ENCODE data around the gene DNPH1.

DNPH1 gene

DNA sequence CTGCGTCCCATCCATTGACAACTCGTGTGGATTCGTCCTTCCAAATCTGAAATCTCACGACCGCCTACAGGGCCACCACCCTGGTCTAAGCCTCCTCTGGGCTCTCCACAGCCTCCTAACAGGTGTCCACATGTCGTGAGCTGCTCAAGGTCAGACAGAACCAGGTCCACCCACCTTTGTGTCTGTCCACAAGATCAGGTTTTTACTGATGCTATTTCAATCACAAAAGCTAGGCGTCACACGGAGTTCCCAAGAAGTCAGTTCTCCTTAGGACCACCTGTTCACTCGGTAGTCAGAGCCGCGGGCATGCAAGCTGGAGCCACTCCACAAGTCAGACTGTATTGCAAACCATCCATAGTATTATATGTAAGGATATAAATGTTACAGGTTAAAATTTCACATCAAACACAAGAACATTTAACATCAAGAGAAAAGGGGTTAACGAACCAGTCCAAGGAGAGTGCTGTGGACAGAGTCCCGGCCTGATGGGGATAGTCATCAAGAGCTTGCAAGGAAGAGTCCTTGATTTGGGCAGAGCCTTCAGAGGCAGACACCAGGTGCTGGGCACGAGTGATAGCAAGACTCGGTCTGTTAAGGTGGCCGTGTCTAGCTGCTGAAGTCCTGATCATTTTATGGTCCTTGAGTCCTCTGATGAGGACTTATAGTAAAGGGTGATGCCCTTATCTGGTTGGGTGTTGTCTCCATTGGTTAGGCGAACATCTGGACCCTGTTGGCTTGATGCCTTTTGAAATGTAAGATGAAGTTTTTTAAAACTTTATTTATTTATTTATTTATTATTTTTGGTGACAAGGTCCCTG, 731 bp upstream of the DNPH1 start:
- no peaks in the 10 kb centered on the region for H3K79me1 ChIP-seq (replicated peaks; ENCODE audit: low read length, poor library complexity, severe bottlenecking)
- H3K27me3 ChIP-seq (ENCODE audit: control insufficient read depth in 1 of 2, insufficient read depth in 1 of 2, low read length in 2 of 2) = peaks cover 17 to 28% of the 10 kb centered on the region in 2 experiments
- peak overlapping the region in 1 of 2 experiments; percentile 31 for H3K18ac ChIP-seq (ENCODE audit: low read depth in 1 of 2, low read length in 2 of 2)
- H2BK15ac ChIP-seq (ENCODE audit: low read depth, poor library complexity, severe bottlenecking) = no peak overlapping the region
- no peak overlapping the region for H3K23ac ChIP-seq (ENCODE audit: low read length in 2 of 2)
- H3K4me2 ChIP-seq (ENCODE audit: low read length, poor library complexity, severe bottlenecking) = peak overlapping the region; percentile 49
- H2AK5ac ChIP-seq (ENCODE audit: low read length, severe bottlenecking) = no peak overlapping the region
- H3K14ac ChIP-seq (ENCODE audit: low read length in 2 of 2) = no peak overlapping the region
- peaks cover 4% of the 10 kb centered on the region for H3K4me1 ChIP-seq (ENCODE audit: control insufficient read depth, insufficient read depth, low read depth, low read length)
- 75% methylated on average over 14 of the region's 17 CpGs for WGBS
- no peak overlapping the region for H2BK120ac ChIP-seq (ENCODE audit: low read depth, low read length)
- H4K8ac ChIP-seq (ENCODE audit: low read length) = peak overlapping the region; percentile 38
- peak overlapping the region; percentile 84 for H3K9ac ChIP-seq (ENCODE audit: low read length)
- H3K4me3 ChIP-seq (ENCODE audit: insufficient read depth in 1 of 2, low read depth in 1 of 2, low read length in 2 of 2) = peak overlapping the region in 1 of 2 experiments; percentile 82
- no peak overlapping the region for H4K91ac ChIP-seq (ENCODE audit: low read length)
- H3K9me3 ChIP-seq (ENCODE audit: control insufficient read depth, low read length) = no peaks in the 10 kb centered on the region
- H2BK5ac ChIP-seq (ENCODE audit: low read depth, low read length, poor library complexity, severe bottlenecking) = no peak overlapping the region
- H2BK12ac ChIP-seq (ENCODE audit: low read length in 2 of 2) = peak overlapping the region in 1 of 2 experiments; percentile 29
- no peak overlapping the region for H3K27ac ChIP-seq (ENCODE audit: low read length, poor library complexity, severe bottlenecking)
- peaks cover 7 to 9% of the 10 kb centered on the region in 2 experiments for H3K36me3 ChIP-seq (ENCODE audit: control insufficient read depth in 1 of 2, insufficient read depth in 2 of 2, low read depth in 1 of 2, low read length in 2 of 2)
- H3K4ac ChIP-seq (ENCODE audit: low read depth in 1 of 2, low read length in 2 of 2) = no peak overlapping the region
- peak overlapping the region; percentile 48 for H2AFZ ChIP-seq (ENCODE audit: low read depth, low read length)
- DNase-seq = no peak

DNA sequence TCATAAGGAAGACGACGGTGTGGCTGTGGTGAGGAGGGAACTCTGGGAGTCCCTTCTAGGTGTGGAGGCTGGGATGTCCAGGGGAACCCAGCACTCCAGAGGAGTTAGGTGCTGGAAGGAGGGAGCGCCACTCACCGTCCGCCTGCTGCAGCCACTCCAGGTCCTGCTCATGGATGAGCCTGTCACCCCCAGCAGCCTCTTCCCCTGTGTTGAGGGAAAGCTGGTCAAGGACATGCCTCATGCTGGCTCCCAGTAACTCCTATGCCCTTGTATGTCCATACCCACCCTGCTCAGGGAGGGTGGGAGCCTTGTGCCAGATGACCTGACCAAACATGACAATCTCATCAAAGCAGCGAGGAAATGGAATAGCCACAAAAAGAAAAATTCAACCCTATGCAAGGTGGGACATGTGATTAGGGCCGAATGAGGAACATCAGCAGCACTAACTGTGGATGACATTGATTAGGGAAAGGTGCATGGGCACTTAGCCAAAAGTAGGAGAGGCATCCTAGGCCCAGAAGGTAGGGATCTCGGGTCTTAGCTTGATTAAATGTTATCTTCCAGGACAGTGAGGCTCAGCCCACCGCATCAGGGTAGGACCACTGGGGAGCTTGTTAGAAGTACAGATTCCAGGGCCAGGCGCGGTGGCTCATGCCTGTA, 3.0 kb downstream of the DNPH1 start:
- Histone ChIP-seq H3K9me3 (ENCODE audit: control insufficient read depth, low read length) (no peaks in the 10 kb centered on the region), H3K14ac (ENCODE audit: low read length in 2 of 2) (no peak overlapping the region), H3K27me3 (ENCODE audit: control insufficient read depth in 1 of 2, insufficient read depth in 1 of 2, low read length in 2 of 2) (peaks cover 4 to 8% of the 10 kb centered on the region in 2 experiments), H4K8ac (ENCODE audit: low read length) (no peak overlapping the region), H3K4me1 (ENCODE audit: control insufficient read depth, insufficient read depth, low read depth, low read length) (peaks cover 6% of the 10 kb centered on the region), H2BK5ac (ENCODE audit: low read depth, low read length, poor library complexity, severe bottlenecking) (no peak overlapping the region), H3K4ac (ENCODE audit: low read depth in 1 of 2, low read length in 2 of 2) (no peak overlapping the region), H3K27ac (ENCODE audit: low read length, poor library complexity, severe bottlenecking) (no peak overlapping the region), H2BK15ac (ENCODE audit: low read depth, poor library complexity, severe bottlenecking) (no peak overlapping the region), H2BK120ac (ENCODE audit: low read depth, low read length) (no peak overlapping the region), H2BK12ac (ENCODE audit: low read length in 2 of 2) (no peak overlapping the region), H3K9ac (ENCODE audit: low read length) (no peak overlapping the region), H2AFZ (ENCODE audit: low read depth, low read length) (no peak overlapping the region), H3K79me1 (replicated peaks; ENCODE audit: low read length, poor library complexity, severe bottlenecking) (no peaks in the 10 kb centered on the region), H3K18ac (ENCODE audit: low read depth in 1 of 2, low read length in 2 of 2) (no peak overlapping the region), H2AK5ac (ENCODE audit: low read length, severe bottlenecking) (no peak overlapping the region), H3K4me2 (ENCODE audit: low read length, poor library complexity, severe bottlenecking) (no peak overlapping the region), H3K36me3 (ENCODE audit: control insufficient read depth in 1 of 2, insufficient read depth in 2 of 2, low read depth in 1 of 2, low read length in 2 of 2) (peaks cover 31 to 41% of the 10 kb centered on the region in 2 experiments), H3K4me3 (ENCODE audit: insufficient read depth in 1 of 2, low read depth in 1 of 2, low read length in 2 of 2) (no peak overlapping the region), H4K91ac (ENCODE audit: low read length) (no peak overlapping the region), H3K23ac (ENCODE audit: low read length in 2 of 2) (no peak overlapping the region)
- 97% methylated on average over 11 of the region's 11 CpGs for WGBS
- no peak for DNase-seq

DNA sequence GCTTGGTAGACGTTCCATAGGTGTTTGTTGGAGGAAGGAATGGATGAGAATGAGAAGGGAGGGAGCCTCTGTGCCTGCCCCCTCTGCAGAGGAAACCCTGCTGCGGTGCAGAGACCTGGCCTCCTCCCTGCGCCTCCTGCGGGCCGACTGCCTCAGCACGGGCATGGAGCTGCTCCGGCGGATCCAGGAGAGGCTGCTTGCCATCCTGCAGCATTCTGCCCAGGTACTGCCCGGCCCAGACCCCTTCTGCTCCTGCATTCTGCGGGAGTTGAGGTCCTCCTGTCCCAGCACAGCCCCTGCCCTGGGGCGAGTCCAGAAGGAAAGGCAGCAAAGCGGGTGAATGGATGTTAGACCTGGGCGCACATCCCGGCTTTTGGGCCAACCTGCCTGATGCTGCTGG, 6.1 kb downstream of the DNPH1 start:
- Histone ChIP-seq H3K79me1 (replicated peaks; ENCODE audit: low read length, poor library complexity, severe bottlenecking) (no peaks in the 10 kb centered on the region), H3K9ac (ENCODE audit: low read length) (no peak overlapping the region), H3K27ac (ENCODE audit: low read length, poor library complexity, severe bottlenecking) (no peak overlapping the region), H2AFZ (ENCODE audit: low read depth, low read length) (no peak overlapping the region), H3K4me2 (ENCODE audit: low read length, poor library complexity, severe bottlenecking) (no peak overlapping the region), H3K4me3 (ENCODE audit: insufficient read depth in 1 of 2, low read depth in 1 of 2, low read length in 2 of 2) (no peak overlapping the region), H4K91ac (ENCODE audit: low read length) (no peak overlapping the region), H3K23ac (ENCODE audit: low read length in 2 of 2) (no peak overlapping the region), H3K9me3 (ENCODE audit: control insufficient read depth, low read length) (no peaks in the 10 kb centered on the region), H2AK5ac (ENCODE audit: low read length, severe bottlenecking) (no peak overlapping the region), H3K4me1 (ENCODE audit: control insufficient read depth, insufficient read depth, low read depth, low read length) (peaks cover 2% of the 10 kb centered on the region), H3K27me3 (ENCODE audit: control insufficient read depth in 1 of 2, insufficient read depth in 1 of 2, low read length in 2 of 2) (no peaks in the 10 kb centered on the region), H3K4ac (ENCODE audit: low read depth in 1 of 2, low read length in 2 of 2) (no peak overlapping the region), H4K8ac (ENCODE audit: low read length) (no peak overlapping the region), H3K14ac (ENCODE audit: low read length in 2 of 2) (no peak overlapping the region), H3K18ac (ENCODE audit: low read depth in 1 of 2, low read length in 2 of 2) (no peak overlapping the region), H3K36me3 (ENCODE audit: control insufficient read depth in 1 of 2, insufficient read depth in 2 of 2, low read depth in 1 of 2, low read length in 2 of 2) (peaks cover 59 to 66% of the 10 kb centered on the region in 2 experiments), H2BK12ac (ENCODE audit: low read length in 2 of 2) (no peak overlapping the region), H2BK15ac (ENCODE audit: low read depth, poor library complexity, severe bottlenecking) (no peak overlapping the region), H2BK5ac (ENCODE audit: low read depth, low read length, poor library complexity, severe bottlenecking) (no peak overlapping the region), H2BK120ac (ENCODE audit: low read depth, low read length) (no peak overlapping the region)
- 90% methylated on average over 14 of the region's 14 CpGs for WGBS
- no peak for DNase-seq

DNA sequence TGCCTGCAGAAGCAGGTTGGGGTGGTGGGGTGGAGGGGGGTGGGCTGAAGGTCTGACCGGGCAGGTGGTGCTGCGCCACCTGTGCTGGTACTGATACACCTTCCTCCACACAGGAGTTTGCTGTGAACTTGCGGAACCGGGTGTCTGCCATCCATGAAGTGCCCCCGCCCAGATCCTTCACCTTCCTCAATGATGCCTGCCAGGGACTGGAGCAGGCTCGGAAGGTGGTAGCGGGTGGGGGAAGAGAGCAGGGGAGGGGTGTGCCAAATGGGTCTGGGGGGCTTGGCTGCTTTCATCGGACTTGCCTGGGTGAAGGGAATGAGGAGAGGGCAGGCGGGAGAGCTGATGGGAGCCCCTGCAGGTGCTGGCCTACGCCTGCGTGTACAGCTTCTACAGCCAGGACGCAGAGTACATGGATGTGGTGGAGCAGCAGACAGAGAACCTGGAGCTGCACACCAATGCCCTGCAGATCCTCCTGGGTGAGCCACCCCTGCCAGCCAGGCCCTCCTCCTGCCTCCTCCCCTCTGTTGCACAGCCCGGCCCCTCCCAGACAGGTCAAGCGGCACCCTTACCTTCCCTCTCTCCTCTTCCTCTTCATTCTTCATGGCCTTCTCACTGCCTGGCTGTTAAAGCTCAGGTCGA, 6.7 kb downstream of the DNPH1 start:
- Histone ChIP-seq H3K27me3 (ENCODE audit: control insufficient read depth in 1 of 2, insufficient read depth in 1 of 2, low read length in 2 of 2) (no peaks in the 10 kb centered on the region), H2BK15ac (ENCODE audit: low read depth, poor library complexity, severe bottlenecking) (no peak overlapping the region), H3K9ac (ENCODE audit: low read length) (no peak overlapping the region), H4K8ac (ENCODE audit: low read length) (no peak overlapping the region), H2BK12ac (ENCODE audit: low read length in 2 of 2) (no peak overlapping the region), H4K91ac (ENCODE audit: low read length) (no peak overlapping the region), H3K23ac (ENCODE audit: low read length in 2 of 2) (no peak overlapping the region), H2AFZ (ENCODE audit: low read depth, low read length) (no peak overlapping the region), H2BK120ac (ENCODE audit: low read depth, low read length) (no peak overlapping the region), H2BK5ac (ENCODE audit: low read depth, low read length, poor library complexity, severe bottlenecking) (no peak overlapping the region), H3K4ac (ENCODE audit: low read depth in 1 of 2, low read length in 2 of 2) (no peak overlapping the region), H3K27ac (ENCODE audit: low read length, poor library complexity, severe bottlenecking) (no peak overlapping the region), H3K79me1 (replicated peaks; ENCODE audit: low read length, poor library complexity, severe bottlenecking) (no peaks in the 10 kb centered on the region), H3K36me3 (ENCODE audit: control insufficient read depth in 1 of 2, insufficient read depth in 2 of 2, low read depth in 1 of 2, low read length in 2 of 2) (peaks cover 63 to 66% of the 10 kb centered on the region in 2 experiments), H3K14ac (ENCODE audit: low read length in 2 of 2) (no peak overlapping the region), H3K4me3 (ENCODE audit: insufficient read depth in 1 of 2, low read depth in 1 of 2, low read length in 2 of 2) (no peak overlapping the region), H3K18ac (ENCODE audit: low read depth in 1 of 2, low read length in 2 of 2) (no peak overlapping the region), H3K4me2 (ENCODE audit: low read length, poor library complexity, severe bottlenecking) (no peak overlapping the region), H2AK5ac (ENCODE audit: low read length, severe bottlenecking) (no peak overlapping the region), H3K9me3 (ENCODE audit: control insufficient read depth, low read length) (no peaks in the 10 kb centered on the region), H3K4me1 (ENCODE audit: control insufficient read depth, insufficient read depth, low read depth, low read length) (peaks cover 2% of the 10 kb centered on the region)
- 98% methylated on average over 13 of the region's 15 CpGs for WGBS
- no peak for DNase-seq

Data from mesenchymal stem cell (in vitro differentiated cells and primary cell).